Esophagus mucosa (tissue), 1 donor: ENCODE data around the gene ISLR. TPM values are rescaled to one million over a fixed set of nuclear protein-coding genes. Genes with fewer than 3 reads are reported as not detected.
"Not testable (repeated sequence)": the region's sequence is repeated elsewhere in the genome, so short reads cannot be mapped to it uniquely, and the experiment has no call there.

Experiments used
- ATAC-seq: fragments of 200-7000 bp; cut with Tn5 transposase; one replicate; pipeline ENCODE4 v1.9.1; 2020
- total RNA-seq: library from RNA; stranded (reverse); gene quantifications from one replicate; pipeline ENCODE4 v1.2.4, GENCODE V29; 2023
- donor health status: DM: yes; HTN: yes; CAD: no.

The ISLR gene
- total RNA-seq, 1 donor from 2014 or later = 2.2 TPM

- ATAC-seq = no peak
Measured at GRCh38 chr15:74137537-74137894, 36.0 kb upstream of the ISLR start.

GRCh38 chr15:74138642-74139041 is 34.9 kb upstream of the ISLR start:
- ATAC-seq = no peak

- no peak for ATAC-seq
Measured at GRCh38 chr15:74141591-74141990, 31.9 kb upstream of the ISLR start.

GRCh38 chr15:74144153-74144775 is 29.2 kb upstream of the ISLR start:
- peak; percentile 31 for ATAC-seq

GRCh38 chr15:74146277-74146800 is 27.2 kb upstream of the ISLR start:
- no peak for ATAC-seq

GRCh38 chr15:74147051-74147450 is 26.5 kb upstream of the ISLR start:
- ATAC-seq = no peak

GRCh38 chr15:74155766-74156417 is 17.6 kb upstream of the ISLR start:
- no peak for ATAC-seq

GRCh38 chr15:74156678-74157411 is 16.7 kb upstream of the ISLR start:
- no peak for ATAC-seq

- no peak for ATAC-seq
Measured at GRCh38 chr15:74157868-74158827, 15.4 kb upstream of the ISLR start.

GRCh38 chr15:74158855-74159650 is 14.5 kb upstream of the ISLR start:
- ATAC-seq = no peak

GRCh38 chr15:74159773-74160172 is 13.7 kb upstream of the ISLR start:
- no peak for ATAC-seq

- ATAC-seq = not testable (repeated sequence)
Measured at GRCh38 chr15:74160390-74160789, 13.1 kb upstream of the ISLR start.

- not testable (repeated sequence) for ATAC-seq
Measured at GRCh38 chr15:74162195-74162536, 11.3 kb upstream of the ISLR start.

GRCh38 chr15:74165461-74165860 is 8.0 kb upstream of the ISLR start:
- ATAC-seq = no peak

- ATAC-seq = no peak
Measured at GRCh38 chr15:74167891-74168331, 5.6 kb upstream of the ISLR start.

GRCh38 chr15:74168711-74169126 is 4.8 kb upstream of the ISLR start:
- ATAC-seq = no peak

- ATAC-seq = no peak
Measured at GRCh38 chr15:74170071-74170844, 3.3 kb upstream of the ISLR start.

GRCh38 chr15:74170875-74171578 is 2.5 kb upstream of the ISLR start:
- no peak for ATAC-seq

GRCh38 chr15:74171965-74172541 is 1.5 kb upstream of the ISLR start:
- no peak for ATAC-seq
